Ovary (tissue), 3 donors: ENCODE measurements around the gene ST7.

Experiments used
- EP300 ChIP-seq: sonication (generic); formaldehyde crosslinking; IDR thresholded peaks from one replicate; pipeline ENCODE4 v1.6.1; 2017; ENCODE audit warnings: antibody characterized with exemption
- POLR2A ChIP-seq: fragments of 450-650 bp; IDR thresholded peaks from one replicate; pipeline ENCODE4 v1.6.1; 2017; ENCODE audit warnings: antibody characterized with exemption, mild to moderate bottlenecking, moderate library complexity
- TF ChIP-seq, protein P1 (sequence below), 3 donors: fragments of 450-650 bp in 2 of 3; fragments of 200-600 bp in 1 of 3; IDR thresholded peaks; one replicate each; pipeline versions ENCODE4 v1.5.1 to v1.8.0; 2016 to 2022; ENCODE audit warnings: antibody characterized with exemption in 3 of 3, mild to moderate bottlenecking in 1 of 3
- donor health status: DM: no; HTN: no; CAD: no.

- TF ChIP-seq, protein P1, sequence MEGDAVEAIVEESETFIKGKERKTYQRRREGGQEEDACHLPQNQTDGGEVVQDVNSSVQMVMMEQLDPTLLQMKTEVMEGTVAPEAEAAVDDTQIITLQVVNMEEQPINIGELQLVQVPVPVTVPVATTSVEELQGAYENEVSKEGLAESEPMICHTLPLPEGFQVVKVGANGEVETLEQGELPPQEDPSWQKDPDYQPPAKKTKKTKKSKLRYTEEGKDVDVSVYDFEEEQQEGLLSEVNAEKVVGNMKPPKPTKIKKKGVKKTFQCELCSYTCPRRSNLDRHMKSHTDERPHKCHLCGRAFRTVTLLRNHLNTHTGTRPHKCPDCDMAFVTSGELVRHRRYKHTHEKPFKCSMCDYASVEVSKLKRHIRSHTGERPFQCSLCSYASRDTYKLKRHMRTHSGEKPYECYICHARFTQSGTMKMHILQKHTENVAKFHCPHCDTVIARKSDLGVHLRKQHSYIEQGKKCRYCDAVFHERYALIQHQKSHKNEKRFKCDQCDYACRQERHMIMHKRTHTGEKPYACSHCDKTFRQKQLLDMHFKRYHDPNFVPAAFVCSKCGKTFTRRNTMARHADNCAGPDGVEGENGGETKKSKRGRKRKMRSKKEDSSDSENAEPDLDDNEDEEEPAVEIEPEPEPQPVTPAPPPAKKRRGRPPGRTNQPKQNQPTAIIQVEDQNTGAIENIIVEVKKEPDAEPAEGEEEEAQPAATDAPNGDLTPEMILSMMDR (IDR thresholded peaks at IDR 0.05), result no peak
- no peak for TF ChIP-seq POLR2A
- TF ChIP-seq EP300, result no peak
These were observed 138.4 kb downstream of the ST7 start for GRCh38 chr7:117091721-117092120.
